ENCODE data around the gene CMAS. TPM values are rescaled to one million over a fixed set of nuclear protein-coding genes. Genes with fewer than 3 reads are reported as not detected.
A peak's percentile ranks its signal among the peaks of the same experiment; 100 is the strongest.
"Not testable (repeated sequence)": the region's sequence is repeated elsewhere in the genome, so short reads cannot be mapped to it uniquely, and the experiment has no call there.

Gene CMAS
- total and polyA plus RNA-seq, 2 experiments from 2014 or later = 61.2 to 118 TPM

GRCh38 chr12:22018860-22019259 lies 27.2 kb upstream of the CMAS start:
- ATAC-seq = no peak
- peaks cover 15% of the 10 kb centered on the region for H3K9me3 Mint-ChIP-seq
- H3K4me2 ChIP-seq = no peak overlapping the region
- no peak for DNase-seq (ENCODE audit: low spot score)
- TF ChIP-seq CREB1 (CRISPR knock-in tag; IDR thresholded peaks at IDR 0.05; ENCODE audit: low read depth) = no peak
- TF ChIP-seq CTCF (conservative IDR thresholded peaks at IDR 0.05; ENCODE audit: low read depth in 2 of 2) = peak in 1 of 2 experiments; percentile 58; a peak in 3 of 4 replicates
- H3F3A ChIP-seq (replicated peaks; ENCODE audit: low read depth) = no peaks in the 10 kb centered on the region
- H3K27me3 Mint-ChIP-seq (ENCODE audit: insufficient read depth, low read depth, poor library complexity) = peaks cover 2% of the 10 kb centered on the region
- H3K4me1 Mint-ChIP-seq = peaks cover 6% of the 10 kb centered on the region; the same call in 2 of the 3 replicates
- H3K27ac ChIP-seq (ENCODE audit: low read depth) = no peak overlapping the region
- no peaks in the 10 kb centered on the region for H3K79me2 ChIP-seq (replicated peaks; ENCODE audit: insufficient read depth)
- no peaks in the 10 kb centered on the region for H3K27me3 ChIP-seq (ENCODE audit: insufficient read depth)
- no peaks in the 10 kb centered on the region; the same call in 1 of the 2 replicates for H3K4me1 ChIP-seq (ENCODE audit: insufficient read depth)
- no peak overlapping the region for H3K4me3 ChIP-seq
- H3K4me3 Mint-ChIP-seq = no peak overlapping the region
- H3K36me3 ChIP-seq (ENCODE audit: insufficient read depth) = no peaks in the 10 kb centered on the region
- no peak overlapping the region for H2AFZ ChIP-seq
- no peak overlapping the region for H3K27ac Mint-ChIP-seq
- no peaks in the 10 kb centered on the region for H4K20me1 ChIP-seq (replicated peaks; ENCODE audit: insufficient read depth)
- H3K9me2 ChIP-seq (ENCODE audit: insufficient read depth) = no peaks in the 10 kb centered on the region
- peaks cover 8% of the 10 kb centered on the region; the same call in 2 of the 3 replicates for H3K36me3 Mint-ChIP-seq (ENCODE audit: low read depth)

GRCh38 chr12:22023489-22023888 lies 22.5 kb upstream of the CMAS start:
- H3K27me3 ChIP-seq (ENCODE audit: insufficient read depth); H3K27ac ChIP-seq (ENCODE audit: low read depth); H3K4me1 Mint-ChIP-seq; H3F3A ChIP-seq (replicated peaks; ENCODE audit: low read depth); ATAC-seq; H3K4me1 ChIP-seq (ENCODE audit: insufficient read depth); H3K4me3 Mint-ChIP-seq; H3K27ac Mint-ChIP-seq; H3K9me2 ChIP-seq (ENCODE audit: insufficient read depth); DNase-seq (ENCODE audit: low spot score); H3K4me2 ChIP-seq; H3K79me2 ChIP-seq (replicated peaks; ENCODE audit: insufficient read depth); H3K36me3 ChIP-seq (ENCODE audit: insufficient read depth); H2AFZ ChIP-seq; H3K4me3 ChIP-seq; H4K20me1 ChIP-seq (replicated peaks; ENCODE audit: insufficient read depth); H3K27me3 Mint-ChIP-seq (ENCODE audit: insufficient read depth, low read depth, poor library complexity): not testable (repeated sequence)
- peaks cover 26% of the 10 kb centered on the region for H3K9me3 Mint-ChIP-seq
- H3K36me3 Mint-ChIP-seq (ENCODE audit: low read depth) = peaks cover 19% of the 10 kb centered on the region; the same call in 2 of the 3 replicates

GRCh38 chr12:22029491-22029890 lies 16.5 kb upstream of the CMAS start:
- Histone ChIP-seq H3K4me3 (no peak overlapping the region), H3K36me3 (ENCODE audit: insufficient read depth) (no peaks in the 10 kb centered on the region), H3K79me2 (replicated peaks; ENCODE audit: insufficient read depth) (no peaks in the 10 kb centered on the region), H3F3A (replicated peaks; ENCODE audit: low read depth) (no peaks in the 10 kb centered on the region), H3K27ac (ENCODE audit: low read depth) (no peak overlapping the region), H3K9me2 (ENCODE audit: insufficient read depth) (no peaks in the 10 kb centered on the region), H3K4me1 (ENCODE audit: insufficient read depth) (no peaks in the 10 kb centered on the region), H4K20me1 (replicated peaks; ENCODE audit: insufficient read depth) (no peaks in the 10 kb centered on the region), H3K27me3 (ENCODE audit: insufficient read depth) (no peaks in the 10 kb centered on the region), H3K4me2 (no peak overlapping the region), H2AFZ (no peak overlapping the region)
- Mint-ChIP-seq H3K27ac (no peak overlapping the region), H3K9me3 (peaks cover 4% of the 10 kb centered on the region; the same call in 2 of the 3 replicates), H3K36me3 (ENCODE audit: low read depth) (peaks cover 4% of the 10 kb centered on the region; the same call in 1 of the 3 replicates), H3K27me3 (ENCODE audit: insufficient read depth, low read depth, poor library complexity) (no peaks in the 10 kb centered on the region), H3K4me1 (peaks cover 4% of the 10 kb centered on the region; the same call in 2 of the 3 replicates), H3K4me3 (no peak overlapping the region)
- ATAC-seq = no peak
- no peak for DNase-seq (ENCODE audit: low spot score)
- no peak for TF ChIP-seq STAT1 (IDR thresholded peaks at IDR 0.05; ENCODE audit: unreplicated experiment)
- TF ChIP-seq, protein P1, sequence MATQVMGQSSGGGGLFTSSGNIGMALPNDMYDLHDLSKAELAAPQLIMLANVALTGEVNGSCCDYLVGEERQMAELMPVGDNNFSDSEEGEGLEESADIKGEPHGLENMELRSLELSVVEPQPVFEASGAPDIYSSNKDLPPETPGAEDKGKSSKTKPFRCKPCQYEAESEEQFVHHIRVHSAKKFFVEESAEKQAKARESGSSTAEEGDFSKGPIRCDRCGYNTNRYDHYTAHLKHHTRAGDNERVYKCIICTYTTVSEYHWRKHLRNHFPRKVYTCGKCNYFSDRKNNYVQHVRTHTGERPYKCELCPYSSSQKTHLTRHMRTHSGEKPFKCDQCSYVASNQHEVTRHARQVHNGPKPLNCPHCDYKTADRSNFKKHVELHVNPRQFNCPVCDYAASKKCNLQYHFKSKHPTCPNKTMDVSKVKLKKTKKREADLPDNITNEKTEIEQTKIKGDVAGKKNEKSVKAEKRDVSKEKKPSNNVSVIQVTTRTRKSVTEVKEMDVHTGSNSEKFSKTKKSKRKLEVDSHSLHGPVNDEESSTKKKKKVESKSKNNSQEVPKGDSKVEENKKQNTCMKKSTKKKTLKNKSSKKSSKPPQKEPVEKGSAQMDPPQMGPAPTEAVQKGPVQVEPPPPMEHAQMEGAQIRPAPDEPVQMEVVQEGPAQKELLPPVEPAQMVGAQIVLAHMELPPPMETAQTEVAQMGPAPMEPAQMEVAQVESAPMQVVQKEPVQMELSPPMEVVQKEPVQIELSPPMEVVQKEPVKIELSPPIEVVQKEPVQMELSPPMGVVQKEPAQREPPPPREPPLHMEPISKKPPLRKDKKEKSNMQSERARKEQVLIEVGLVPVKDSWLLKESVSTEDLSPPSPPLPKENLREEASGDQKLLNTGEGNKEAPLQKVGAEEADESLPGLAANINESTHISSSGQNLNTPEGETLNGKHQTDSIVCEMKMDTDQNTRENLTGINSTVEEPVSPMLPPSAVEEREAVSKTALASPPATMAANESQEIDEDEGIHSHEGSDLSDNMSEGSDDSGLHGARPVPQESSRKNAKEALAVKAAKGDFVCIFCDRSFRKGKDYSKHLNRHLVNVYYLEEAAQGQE (IDR thresholded peaks at IDR 0.05; ENCODE audit: unreplicated experiment) = no peak
- no peak for TF ChIP-seq NANOG (IDR thresholded peaks at IDR 0.05; ENCODE audit: borderline replicate concordance)
- no peak for TF ChIP-seq ETS1 (IDR thresholded peaks at IDR 0.05)
- no peak for TF ChIP-seq ZNF331 (CRISPR knock-in tag; IDR thresholded peaks at IDR 0.05; ENCODE audit: low read depth)
- no peak for TF ChIP-seq POLR2AphosphoS5 (IDR thresholded peaks at IDR 0.05; ENCODE audit: low read depth)
- TF ChIP-seq ZNF114 (CRISPR knock-in tag; IDR thresholded peaks at IDR 0.05) = no peak
- no peak for TF ChIP-seq EZH2phosphoT487 (IDR thresholded peaks at IDR 0.05; ENCODE audit: unreplicated experiment)
- no peak for TF ChIP-seq EZH2 (IDR thresholded peaks at IDR 0.05; ENCODE audit: low read depth, unreplicated experiment)
- no peak for TF ChIP-seq CTCF (conservative IDR thresholded peaks at IDR 0.05; ENCODE audit: low read depth in 2 of 2)

Measured in GM23338 (cell line).